HG02938 (cell line): ENCODE measurements around the gene ASPDH.
"Not testable (repeated sequence)": the region's sequence is repeated elsewhere in the genome, so short reads cannot be mapped to it uniquely, and the experiment has no call there.

Source experiments
- ATAC-seq: cut with Tn5 transposase; IDR thresholded peaks from one replicate; pipeline ENCODE4 v1.9.1; 2021; ENCODE audit warnings: mild to moderate bottlenecking, moderate library complexity; ENCODE audit not compliant: unreplicated experiment

Gene ASPDH

DNA sequence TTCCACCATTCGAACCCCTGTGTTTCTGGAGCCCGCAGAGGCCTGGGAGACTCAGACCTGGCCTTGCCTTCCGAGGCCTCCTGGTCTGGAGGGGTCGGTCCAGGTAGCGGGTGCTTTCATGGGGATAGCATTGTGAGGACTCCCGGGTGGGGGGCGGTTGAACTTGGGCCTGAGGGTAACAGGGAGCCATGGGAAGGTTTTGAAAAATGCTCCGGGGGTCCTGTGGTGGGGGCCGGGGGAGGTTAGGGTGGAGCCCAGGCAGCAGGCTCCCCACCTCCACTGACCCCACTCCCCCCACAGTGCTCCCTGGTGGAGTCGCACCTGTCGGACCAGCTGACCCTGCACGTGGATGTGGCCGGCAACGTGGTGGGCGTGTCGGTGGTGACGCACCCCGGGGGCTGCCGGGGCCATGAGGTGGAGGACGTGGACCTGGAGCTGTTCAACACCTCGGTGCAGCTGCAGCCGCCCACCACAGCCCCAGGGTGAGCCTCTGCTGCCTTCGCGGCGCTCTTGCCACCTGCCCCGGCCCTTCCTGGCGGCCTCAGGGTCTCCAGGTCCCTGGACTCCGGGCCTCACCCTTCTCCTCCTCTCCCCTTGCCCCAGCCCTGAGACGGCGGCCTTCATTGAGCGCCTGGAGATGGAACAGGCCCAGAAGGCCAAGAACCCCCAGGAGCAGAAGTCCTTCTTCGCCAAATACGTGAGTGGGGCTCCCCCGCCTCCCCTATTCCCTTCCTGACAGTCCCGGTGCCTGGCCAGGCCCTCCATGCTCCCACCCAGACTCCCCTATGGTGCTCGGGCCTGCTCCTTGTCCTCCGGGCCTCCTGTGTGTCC, 33.2 kb downstream of the ASPDH start:
- ATAC-seq: no peak

DNA sequence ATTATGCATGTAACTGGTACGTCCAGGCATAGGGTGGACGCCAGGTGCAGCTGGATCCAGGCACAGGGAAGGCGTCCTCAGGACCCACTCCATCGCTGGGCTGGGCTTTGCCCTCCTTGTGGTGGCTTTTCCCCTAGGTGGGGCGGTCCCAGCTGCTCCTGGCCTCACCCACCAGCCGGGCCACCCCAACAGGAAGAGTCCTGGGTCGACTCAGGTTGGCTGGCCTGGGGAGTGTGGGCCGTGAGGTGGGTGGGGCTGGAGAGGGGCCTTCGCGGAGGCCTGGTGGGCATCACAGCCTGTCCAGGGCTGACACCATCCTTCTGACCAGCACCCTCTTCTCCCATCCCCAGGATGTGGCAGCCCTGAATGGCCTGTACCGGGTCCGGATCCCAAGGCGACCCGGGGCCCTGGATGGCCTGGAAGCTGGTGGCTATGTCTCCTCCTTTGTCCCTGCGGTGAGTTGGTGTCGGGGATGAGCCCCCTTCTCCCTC, 33.9 kb downstream of the ASPDH start:
- ATAC-seq: no peak

DNA sequence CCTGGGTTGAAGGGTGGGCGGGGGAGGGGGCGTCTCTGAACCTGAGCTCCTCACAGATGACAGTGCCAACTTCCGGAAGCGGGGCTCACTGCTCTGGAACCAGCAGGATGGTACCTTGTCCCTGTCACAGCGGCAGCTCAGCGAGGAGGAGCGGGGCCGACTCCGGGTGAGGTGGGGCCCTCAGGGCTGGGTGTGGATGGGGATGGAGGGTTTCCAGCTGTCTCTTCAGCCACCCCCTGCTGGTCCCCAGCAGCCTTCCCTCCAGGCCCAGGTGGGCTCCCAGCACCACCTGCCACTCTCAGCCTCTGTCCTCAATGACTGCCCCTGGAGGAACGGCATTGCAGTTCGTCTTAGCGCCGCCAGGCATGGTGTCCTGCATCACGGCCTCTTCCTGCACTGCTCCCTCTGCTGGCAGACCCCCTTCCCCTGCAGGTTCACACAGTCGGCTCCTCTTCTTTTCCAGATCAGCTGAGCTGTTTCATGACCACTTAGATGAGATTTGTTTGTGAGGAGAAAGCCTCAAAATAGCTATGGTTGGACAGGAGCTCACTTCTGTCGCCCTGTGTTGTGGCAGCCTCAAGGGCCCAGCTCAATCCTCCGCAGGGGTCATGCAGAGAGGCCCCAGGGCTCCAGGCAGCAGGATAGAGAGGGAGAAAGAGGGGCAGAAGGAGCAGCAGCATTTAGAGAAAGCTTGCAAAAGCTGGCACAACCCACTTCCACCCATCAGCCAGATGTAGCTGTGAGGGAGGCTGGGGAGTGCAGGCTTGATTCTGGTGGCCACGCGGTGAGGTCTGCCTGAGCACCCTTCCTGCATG, 34.6 kb downstream of the ASPDH start:
- ATAC-seq: no peak

DNA sequence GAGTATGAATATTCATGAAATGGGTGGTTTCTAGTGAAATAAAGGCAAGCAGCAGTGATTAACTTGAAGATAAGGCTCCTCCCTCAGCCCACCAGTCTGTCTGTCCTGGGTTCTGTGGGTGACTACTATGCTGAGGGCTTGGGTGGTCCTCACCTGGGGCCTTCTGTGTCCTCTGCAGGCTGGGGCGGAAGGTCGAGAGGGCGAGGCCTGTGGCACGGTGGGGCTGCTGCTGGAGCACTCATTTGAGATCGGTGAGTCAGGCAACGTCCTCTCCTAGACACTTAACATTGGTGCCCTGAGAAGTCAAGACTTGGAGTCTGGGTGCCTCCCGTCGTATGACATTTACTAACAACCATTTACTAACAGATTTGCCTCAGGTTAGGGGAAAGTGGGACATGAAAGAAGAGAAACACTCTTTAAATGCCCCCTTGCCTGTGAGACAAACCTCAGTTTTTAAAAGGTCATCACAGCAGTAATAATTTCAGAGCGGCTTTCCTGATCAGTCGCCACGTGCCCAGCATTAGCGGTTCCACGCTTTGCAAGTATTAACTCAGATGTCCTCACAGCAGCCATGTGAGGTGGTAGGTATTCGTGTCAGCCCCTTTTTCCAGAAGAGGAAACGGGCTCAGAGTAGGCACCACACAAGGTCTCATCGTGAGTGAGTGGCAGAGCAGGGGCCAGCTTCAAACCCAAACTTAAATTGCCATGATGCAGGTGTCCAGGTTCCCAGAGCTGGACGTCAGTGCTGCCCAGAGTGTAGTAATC, 35.8 kb downstream of the ASPDH start:
- no peak for ATAC-seq

DNA sequence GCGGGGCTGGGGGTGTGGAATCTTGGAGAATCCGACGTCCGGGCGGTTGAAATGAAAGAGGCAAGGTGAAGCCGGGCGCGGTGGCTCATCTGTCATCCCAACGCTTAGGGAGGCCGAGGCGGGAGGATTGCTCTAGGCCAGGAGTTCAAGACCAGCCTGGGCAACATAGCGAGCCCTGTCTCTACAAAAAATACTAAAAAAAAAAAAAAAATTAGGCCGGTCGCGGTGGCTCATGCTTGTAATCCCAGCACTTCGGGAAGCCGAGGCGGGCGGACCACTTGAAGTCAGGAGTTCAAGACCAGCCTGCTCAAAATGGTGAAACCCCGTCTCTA, 36.8 kb downstream of the ASPDH start:
- ATAC-seq: no peak

DNA sequence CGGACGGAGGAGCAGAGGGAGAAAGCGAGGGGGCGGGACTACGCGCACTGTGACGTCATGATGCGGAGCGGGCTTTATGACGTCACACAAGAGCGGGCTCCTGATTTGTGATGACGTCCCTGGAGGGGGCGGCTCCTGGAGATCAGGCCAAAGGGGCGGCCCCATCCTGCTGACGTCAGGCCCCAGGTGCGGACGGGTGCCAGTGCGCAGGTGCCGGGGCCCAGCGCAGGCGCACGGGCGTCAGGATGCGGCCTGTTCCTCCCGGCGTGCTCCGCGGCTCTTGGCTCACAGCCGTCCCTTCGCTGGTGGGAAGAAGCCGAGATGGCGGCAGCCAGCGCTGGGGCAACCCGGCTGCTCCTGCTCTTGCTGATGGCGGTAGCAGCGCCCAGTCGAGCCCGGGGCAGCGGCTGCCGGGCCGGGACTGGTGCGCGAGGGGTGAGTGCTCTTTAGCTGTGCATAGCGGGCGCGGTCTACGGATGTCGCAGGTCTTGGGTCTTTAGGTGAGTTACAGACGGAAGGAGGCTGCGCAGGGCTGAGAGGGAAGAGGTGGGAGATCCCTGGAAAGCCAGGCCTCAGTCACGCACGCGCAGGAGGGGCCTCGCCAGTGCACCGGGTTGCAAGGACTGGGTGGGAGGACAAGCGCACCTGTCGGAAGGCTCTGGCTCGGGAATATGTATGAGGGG, 37.3 kb downstream of the ASPDH start, which contains the start of the genes EMC10 and GARIN5A:
EMC10 (plus strand) TSS at position 284 of the 683 bp plus-strand sequence; CDS start at position 322, 38 bp downstream.
GARIN5A (minus strand) TSS at position 625 of the 683 bp plus-strand sequence; CDS start at position 165, 460 bp downstream.
- ATAC-seq: peak; percentile 77

DNA sequence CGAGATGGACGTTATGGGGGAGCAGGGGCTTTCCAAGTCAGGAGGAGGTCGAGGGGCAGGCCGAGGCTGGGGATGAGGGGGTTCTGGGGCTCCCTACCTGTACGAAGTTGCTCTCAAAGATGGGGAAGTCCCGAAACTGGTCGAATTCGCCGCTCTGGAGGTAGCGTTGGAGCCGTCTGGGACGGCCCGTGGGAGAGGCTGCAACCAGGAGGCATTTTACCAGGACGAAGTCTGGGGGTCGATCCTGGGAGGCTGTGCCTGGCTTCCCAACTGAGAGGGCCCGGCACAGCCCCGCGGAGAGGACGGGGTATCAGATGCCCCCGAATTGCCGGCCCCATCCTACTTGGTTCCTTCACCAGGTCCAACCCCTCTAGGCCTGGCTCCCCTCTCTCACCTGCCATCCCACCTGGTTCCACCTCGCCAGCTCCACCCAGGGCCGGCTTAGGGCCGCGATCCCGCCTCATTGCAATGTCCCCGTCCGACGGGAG, 37.9 kb downstream of the ASPDH start:
- ATAC-seq: peak; percentile 11

DNA sequence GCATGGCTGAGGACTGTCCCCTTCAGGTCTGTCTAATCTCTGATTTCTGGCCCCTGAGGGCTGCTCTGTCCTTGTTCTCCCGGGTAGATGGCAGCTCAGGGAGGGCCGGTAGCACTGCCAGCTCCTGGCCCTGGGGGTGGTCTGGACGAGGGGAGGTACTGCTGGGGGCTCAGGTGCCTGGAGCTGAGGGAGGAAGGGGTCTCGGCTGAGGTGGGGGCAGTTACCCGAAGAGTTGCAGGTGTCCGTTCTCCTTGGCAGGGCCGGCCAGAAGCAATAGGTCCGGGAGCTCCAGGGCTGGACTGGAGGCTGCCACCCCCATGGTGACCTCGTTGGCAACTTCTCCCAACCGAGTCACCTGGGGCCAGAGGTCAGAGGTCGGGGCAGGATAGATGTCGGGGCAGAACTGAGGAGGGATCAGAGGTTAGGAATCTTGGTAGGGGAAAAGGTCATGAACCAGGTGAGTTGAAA, 38.6 kb downstream of the ASPDH start:
- no peak for ATAC-seq

DNA sequence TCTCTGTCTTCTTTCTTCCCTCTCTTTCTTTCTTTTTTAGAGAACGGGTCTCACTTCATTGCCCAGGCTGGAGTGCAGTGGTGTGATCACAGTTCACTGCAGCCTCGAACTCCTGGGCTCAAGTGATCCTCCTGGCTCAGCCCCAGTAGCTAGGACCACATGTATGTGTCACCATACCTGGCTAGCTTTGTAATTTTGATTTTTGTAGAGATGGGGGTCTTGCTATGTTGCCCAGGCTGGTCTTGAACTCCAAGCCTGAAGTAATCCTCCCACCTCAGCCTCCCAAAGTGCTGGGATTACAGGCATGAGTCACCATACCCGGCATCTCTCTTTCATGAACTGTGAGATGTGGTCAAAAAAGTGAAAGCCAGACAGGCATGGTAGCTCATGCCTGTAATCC, 40.4 kb downstream of the ASPDH start:
- not testable (repeated sequence) for ATAC-seq

DNA sequence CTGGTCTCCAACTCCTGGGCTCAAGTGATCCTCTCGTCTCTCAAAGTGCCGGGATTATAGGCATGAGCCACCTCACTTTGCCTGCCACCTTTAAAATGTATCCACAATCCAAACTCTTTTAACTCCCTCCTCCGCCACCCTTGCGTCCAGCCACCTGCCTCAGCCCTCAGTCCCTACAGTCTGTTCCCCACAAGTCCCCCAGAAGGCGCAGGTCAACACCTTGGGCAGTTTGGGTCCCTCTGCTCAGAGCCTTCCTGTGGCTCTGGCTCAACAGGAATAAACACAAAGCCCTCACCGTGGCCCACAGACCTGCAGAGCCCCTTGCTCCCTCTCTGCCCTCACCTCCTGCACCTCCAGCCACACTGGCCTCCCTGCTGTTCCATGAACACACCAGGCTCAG, 44.9 kb downstream of the ASPDH start:
- no peak for ATAC-seq

DNA sequence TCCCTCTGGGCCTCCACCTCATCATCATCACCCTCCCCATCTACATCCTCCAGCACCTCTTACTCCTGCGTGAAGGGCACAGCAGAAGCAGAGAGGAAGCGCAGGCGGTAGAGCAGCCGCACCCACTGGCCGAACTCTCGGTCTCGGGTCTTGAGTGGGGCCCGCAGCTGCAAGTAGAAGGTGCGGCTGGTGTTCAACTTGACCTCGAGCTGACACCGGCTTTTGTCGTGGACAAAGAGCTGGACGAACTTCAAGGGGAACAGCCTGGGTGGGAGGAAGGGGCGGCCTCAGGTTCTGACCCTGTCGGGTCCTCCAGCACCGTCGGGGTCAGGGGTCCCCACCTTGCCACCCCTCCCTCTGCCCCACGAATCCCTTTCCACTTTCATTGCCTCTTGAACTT, 46.1 kb downstream of the ASPDH start:
- no peak for ATAC-seq

DNA sequence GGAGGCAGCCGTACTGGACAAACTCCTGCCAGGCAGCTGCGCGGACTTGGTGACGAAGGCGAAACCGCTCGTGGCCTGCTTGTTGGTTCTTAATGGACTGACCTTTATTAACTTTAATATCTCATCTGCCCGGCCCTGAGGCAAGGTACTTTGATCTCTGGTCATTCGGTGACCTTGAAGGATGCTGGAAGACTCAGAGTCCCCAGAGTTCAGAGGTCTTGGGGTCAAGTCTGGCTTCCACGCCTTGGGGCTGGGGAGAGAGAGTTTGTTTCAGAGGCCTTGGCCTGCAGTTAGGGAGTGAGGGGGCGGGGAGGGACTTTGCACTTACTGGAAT, 47.0 kb downstream of the ASPDH start:
- ATAC-seq: no peak

DNA sequence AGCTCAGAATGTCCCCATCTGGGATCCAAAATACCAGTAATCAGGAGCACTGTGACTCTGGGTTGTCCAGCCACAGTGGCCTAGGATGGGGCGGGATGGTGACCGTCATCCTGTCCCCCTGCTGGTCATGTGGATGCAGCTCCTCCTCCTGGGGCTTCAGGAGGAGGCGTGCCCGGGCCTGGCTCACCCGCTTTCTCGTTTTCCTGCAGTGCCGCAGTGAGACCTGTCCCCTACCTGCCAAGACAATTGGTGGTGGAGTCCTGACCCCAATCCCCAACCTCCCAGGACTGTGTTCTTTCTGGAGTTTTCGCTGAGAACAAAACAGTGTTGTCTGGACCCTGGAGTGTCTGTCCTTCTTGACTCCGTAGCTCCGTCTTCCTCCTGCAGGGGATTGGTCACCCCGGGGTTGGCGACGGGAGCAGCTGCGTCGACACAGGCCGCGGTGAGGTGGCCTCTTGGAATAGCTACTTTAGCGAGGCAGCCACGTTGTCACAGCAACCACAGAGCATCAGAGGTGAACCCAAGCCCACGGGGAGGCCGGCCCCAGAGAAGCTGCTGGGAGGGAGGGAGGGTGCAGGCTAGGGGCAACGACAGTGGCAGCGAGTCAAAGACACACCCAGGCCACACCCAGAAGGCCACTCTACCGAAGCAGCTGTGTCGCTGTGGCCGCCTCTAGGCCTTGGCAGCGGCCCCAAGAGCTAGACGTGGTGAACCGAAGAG, 47.6 kb downstream of the ASPDH start:
- ATAC-seq: no peak

DNA sequence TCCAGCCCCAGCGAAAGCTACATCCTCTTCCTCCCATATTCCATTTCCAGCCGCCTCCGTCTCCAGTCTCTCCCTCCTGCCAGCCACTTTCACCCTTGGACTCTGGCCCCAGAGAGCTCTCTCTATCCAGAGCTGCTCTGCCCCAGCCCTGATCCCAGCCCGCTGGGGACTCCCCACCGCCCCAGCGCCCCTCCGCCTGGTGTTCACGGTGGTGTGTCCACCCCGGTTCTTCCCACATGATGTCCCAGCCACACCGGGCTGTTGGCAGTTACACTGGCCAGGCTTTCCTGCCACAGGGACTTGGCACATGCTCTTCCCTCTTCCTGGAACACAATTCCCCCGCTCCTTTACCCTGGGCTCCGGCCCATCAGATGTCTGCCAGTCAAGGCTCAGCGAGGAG, 48.7 kb downstream of the ASPDH start:
- no peak for ATAC-seq

DNA sequence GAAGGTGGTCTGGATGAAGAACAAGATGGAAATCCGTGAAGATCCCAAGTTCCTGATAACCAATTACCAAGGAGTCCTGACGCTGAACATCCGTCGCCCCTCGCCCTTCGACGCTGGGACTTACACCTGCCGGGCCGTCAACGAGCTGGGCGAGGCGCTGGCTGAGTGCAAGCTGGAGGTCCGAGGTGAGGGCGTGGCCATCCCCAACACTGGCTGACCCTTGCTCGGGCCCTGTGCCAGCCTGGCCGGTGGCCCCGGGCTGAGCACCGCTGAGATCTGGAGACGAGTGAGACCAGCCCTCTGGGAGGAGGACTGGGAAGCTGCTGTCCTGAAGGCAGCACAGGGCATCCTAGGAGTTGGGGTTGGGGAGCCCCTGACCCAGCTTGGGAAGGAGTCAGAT, 49.4 kb downstream of the ASPDH start:
- ATAC-seq: no peak

DNA sequence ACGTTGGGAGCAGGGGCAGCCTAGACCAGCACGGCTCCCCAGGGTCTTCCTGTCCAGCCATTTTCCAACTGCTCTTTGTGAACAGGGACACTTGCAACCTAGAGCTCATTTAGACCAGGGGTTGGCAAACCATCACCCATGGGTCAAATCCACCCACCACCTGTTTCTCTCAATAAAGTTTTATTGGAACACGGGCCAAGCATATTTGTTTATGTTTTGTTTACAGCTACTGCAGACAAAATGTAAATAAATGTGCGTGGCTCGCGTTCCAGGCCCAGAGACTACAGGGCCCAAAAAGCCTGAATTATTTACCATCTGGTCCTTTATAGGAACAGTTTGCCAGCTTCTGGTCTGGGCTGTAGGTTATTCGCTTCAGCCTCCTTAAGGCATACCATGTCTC, 50.7 kb downstream of the ASPDH start:
- ATAC-seq: no peak
